HepG2 (cell line): ENCODE measurements around the gene MKS1. TPM values are rescaled to one million over a fixed set of nuclear protein-coding genes. Genes with fewer than 3 reads are reported as not detected.

Experiments
- ATAC-seq: fragments of 200-7000 bp; cut with Tn5 transposase; 3 replicates; pipeline ENCODE4 v1.9.1; 2020; ENCODE audit warnings: mild to moderate bottlenecking, moderate library complexity
- BruUV-seq: library from RNA; stranded (reverse); fragments of 400-500 nt; replicated peaks from 2 replicates; lab custom pipeline; 2021; lab: Mats Ljungman, UMichigan
- CTCF ChIA-PET: fragments of 300-600 bp; formaldehyde crosslinking; extraction: SDS; loops from one replicate; lab custom pipeline; 2021; ENCODE audit warnings: low total read pairs, inconsistent platforms, low intra/inter-chr PET ratio; lab: Yijun Ruan, JAX
- POLR2A ChIA-PET: fragments of 350-600 bp; sonication (Branson Sonifier 250); formaldehyde crosslinking; loops from one replicate; lab custom pipeline; 2020; ENCODE audit warnings: antibody characterized with exemption, inconsistent platforms; lab: Yijun Ruan, JAX
- DNase-seq: peaks from one replicate; pipeline ENCODE4 v3.0.0-alpha.2; 2015; ENCODE audit warnings: low spot score
- FAIRE-seq: peaks from 3 replicates; lab custom pipeline; 2011; peaks lifted over from hg19 to GRCh38; lab: Jason Lieb, UNC
- H2AFZ ChIP-seq: one replicate; pipeline ENCODE4 v1.6.1; 2011; ENCODE audit warnings: low read length, inconsistent platforms
- H3K27ac ChIP-seq: fragments of 300-600 bp; 3 replicates; pipeline ENCODE4 v1.8.0; 2011; ENCODE audit warnings: mixed run types, mild to moderate bottlenecking, mixed read lengths, low read length, inconsistent platforms; ENCODE audit not compliant: insufficient read depth; ENCODE audit errors: extremely low read length
- H3K27me3 ChIP-seq, 2 experiments: fragments of 200-600 bp in 1 of 2; 2 replicates in 1 of 2; 3 replicates in 1 of 2; pipeline versions ENCODE4 v1.6.0 to v1.8.0; 2011; ENCODE audit warnings: low read length in 2 of 2, mild to moderate bottlenecking in 2 of 2, moderate library complexity in 2 of 2, inconsistent platforms in 1 of 2; ENCODE audit not compliant: insufficient read depth in 2 of 2, control insufficient read depth in 1 of 2
- H3K36me3 ChIP-seq, 2 experiments: fragments of 200-600 bp in 1 of 2; replicated peaks in 1 of 2; 2 replicates in 1 of 2; 3 replicates in 1 of 2; pipeline versions ENCODE4 v1.5.1 to v1.8.0; 2011; ENCODE audit warnings: low read length in 2 of 2, inconsistent platforms in 1 of 2; ENCODE audit not compliant: insufficient read depth in 2 of 2, control insufficient read depth in 1 of 2
- H3K4me1 ChIP-seq: 2 replicates; pipeline ENCODE4 v1.5.1; 2012; ENCODE audit warnings: low read length, inconsistent platforms; ENCODE audit not compliant: insufficient read depth
- H3K4me2 ChIP-seq: 2 replicates; pipeline ENCODE4 v1.6.0; 2011; ENCODE audit warnings: low read depth, low read length, inconsistent platforms
- H3K4me3 ChIP-seq, 3 experiments: fragments of 200-600 bp in 1 of 3; sonication (generic), shearing (Covaris generic) in 1 of 3; replicated peaks in 1 of 3; 2 replicates each; pipeline ENCODE4 v1.5.1; 2011 to 2016; ENCODE audit warnings: low read length in 3 of 3, inconsistent platforms in 2 of 3, low read depth in 2 of 3, mild to moderate bottlenecking in 2 of 3, control low read depth in 1 of 3, mixed read lengths in 1 of 3; ENCODE audit not compliant: insufficient read depth in 1 of 3
- H3K79me2 ChIP-seq: one replicate; pipeline ENCODE4 v1.6.1; 2011; ENCODE audit warnings: low read length, inconsistent platforms; ENCODE audit not compliant: insufficient read depth
- H3K9ac ChIP-seq: 2 replicates; pipeline ENCODE4 v1.6.0; 2011; ENCODE audit warnings: mild to moderate bottlenecking, low read depth, low read length, inconsistent platforms; ENCODE audit not compliant: insufficient read depth
- H3K9me3 ChIP-seq: 2 replicates; pipeline ENCODE4 v1.5.1; 2012; ENCODE audit warnings: mild to moderate bottlenecking, low read length
- H4K20me1 ChIP-seq: 2 replicates; pipeline ENCODE4 v1.6.0; 2011; ENCODE audit warnings: inconsistent platforms, mild to moderate bottlenecking, low read length, moderate library complexity; ENCODE audit not compliant: insufficient read depth
- CC2D1A ChIP-seq: sonication (generic); formaldehyde crosslinking; IDR thresholded peaks from 2 replicates; pipeline ENCODE4 v1.8.1; 2023; ENCODE audit warnings: mild to moderate bottlenecking, missing genetic modification reagents
- CENPBD1 ChIP-seq: sonication (generic); formaldehyde crosslinking; IDR thresholded peaks from 2 replicates; pipeline ENCODE4 v1.8.0; 2022; ENCODE audit warnings: missing genetic modification reagents, low read depth, mild to moderate bottlenecking, borderline replicate concordance
- DPF2 ChIP-seq: sonication (generic); formaldehyde crosslinking; IDR thresholded peaks from 2 replicates; pipeline ENCODE4 v1.4.0; 2020; ENCODE audit warnings: mild to moderate bottlenecking, low read depth, missing genetic modification reagents, borderline replicate concordance
- E2F2 ChIP-seq: sonication (generic); formaldehyde crosslinking; IDR thresholded peaks from 2 replicates; pipeline ENCODE4 v1.4.0; 2020; ENCODE audit warnings: missing genetic modification reagents, borderline replicate concordance
- ETV5 ChIP-seq: IDR thresholded peaks from 2 replicates; pipeline ENCODE4 v1.6.1; 2018; ENCODE audit warnings: missing biosample characterization, missing genetic modification reagents, inconsistent platforms, borderline replicate concordance
- KLF13 ChIP-seq: sonication (generic); formaldehyde crosslinking; IDR thresholded peaks from 2 replicates; pipeline ENCODE4 v1.4.0; 2020; ENCODE audit warnings: mild to moderate bottlenecking, missing genetic modification reagents
- NFE2 ChIP-seq: sonication (generic); formaldehyde crosslinking; IDR thresholded peaks from 2 replicates; pipeline ENCODE4 v1.4.0; 2020; ENCODE audit warnings: missing genetic modification reagents
- NR2F6 ChIP-seq, 2 experiments: IDR thresholded peaks; 2 replicates each; pipeline ENCODE4 v1.6.1; 2016; ENCODE audit warnings: antibody characterized with exemption in 1 of 2, mild to moderate bottlenecking in 1 of 2
- PTBP1 ChIP-seq: fragments of 200-400 bp; formaldehyde crosslinking; IDR thresholded peaks from 2 replicates; pipeline ENCODE4 v1.6.1; 2018; ENCODE audit warnings: low read length, low read depth; ENCODE audit not compliant: poor library complexity, severe bottlenecking
- SMARCC2 ChIP-seq: fragments of 450-650 bp; IDR thresholded peaks from 2 replicates; pipeline ENCODE4 v1.6.1; 2017; ENCODE audit warnings: antibody characterized with exemption, mild to moderate bottlenecking
- STAT5B ChIP-seq: sonication (generic); formaldehyde crosslinking; IDR thresholded peaks from 2 replicates; pipeline ENCODE4 v1.4.0; 2020; ENCODE audit warnings: missing genetic modification reagents
- ZNF343 ChIP-seq: sonication (generic); formaldehyde crosslinking; IDR thresholded peaks from 2 replicates; pipeline ENCODE4 v1.4.0; 2020; ENCODE audit warnings: mild to moderate bottlenecking, missing genetic modification reagents
- ZNF607 ChIP-seq: sonication (generic); formaldehyde crosslinking; IDR thresholded peaks from 2 replicates; pipeline ENCODE4 v1.5.1; 2020; ENCODE audit warnings: missing genetic modification reagents, mild to moderate bottlenecking, borderline replicate concordance
- ZNF629 ChIP-seq: sonication (generic); formaldehyde crosslinking; conservative IDR thresholded peaks from 2 replicates; pipeline ENCODE4 v1.5.0; 2020; ENCODE audit warnings: missing genetic modification reagents
- ZNF7 ChIP-seq: IDR thresholded peaks from 2 replicates; pipeline ENCODE4 v1.6.1; 2016; ENCODE audit warnings: missing biosample characterization, missing genetic modification reagents
- ZNF724P ChIP-seq: sonication (generic); formaldehyde crosslinking; IDR thresholded peaks from 2 replicates; pipeline ENCODE4 v1.8.0; 2022; ENCODE audit warnings: missing genetic modification reagents, borderline replicate concordance
- ZNF773 ChIP-seq: sonication (generic); formaldehyde crosslinking; IDR thresholded peaks from 2 replicates; pipeline ENCODE4 v1.4.0; 2020; ENCODE audit warnings: missing genetic modification reagents, borderline replicate concordance
- WGBS: methylation state at CpG from one replicate; pipeline ENCODE4 v1.1.6; 2017; ENCODE audit warnings: low lambda C conversion rate; 5-methylcytosine and 5-hydroxymethylcytosine counted together
- in situ Hi-C: cut with HindIII; loops from 2 replicates; pipeline ENCODE4 v1.10.0; 2017; ENCODE audit warnings: low pct_unique_long_range_greater_than_20kb; ENCODE audit not compliant: extremely low pct_ligation_motif_present
- intact Hi-C: fragments of 100-400 bp; cut with micrococcal nuclease; formaldehyde crosslinking; loops from one replicate; pipeline ENCODE4 v1.10.0; 2022; ENCODE audit not compliant: unreplicated experiment
- polyA plus RNA-seq, 8 experiments: library from polyadenylated mRNA; depleted of rRNA in 3 of 8; stranded (reverse) in 7 of 8; unstranded in 1 of 8; fragments of >200 nt; fragmentation: Illumina TruSeq in 4 of 8; extraction: Trizol in 4 of 8; gene quantifications; 2 replicates each; pipeline versions ENCODE4 v1.2.1 to v1.2.3, GENCODE V29; 2011 to 2016; ENCODE audit warnings: low read depth in 4 of 8, missing spikeins in 1 of 8, mixed read lengths in 1 of 8; ENCODE audit not compliant: insufficient read depth in 1 of 8
- total RNA-seq, 5 experiments: library from RNA; depleted of rRNA; stranded (reverse); fragments of >200 nt; fragmentation: Illumina TruSeq; extraction: Trizol; gene quantifications; 2 replicates each; pipeline ENCODE4 v1.2.3, GENCODE V29; 2016; ENCODE audit warnings: low read depth in 1 of 5
- TF ChIP-seq, protein P1 (sequence below): sonication (generic); formaldehyde crosslinking; conservative IDR thresholded peaks from 2 replicates; pipeline ENCODE4 v1.8.0; 2022; ENCODE audit warnings: low read depth, missing genetic modification reagents
- TF ChIP-seq, protein P2 (sequence below): sonication (generic); formaldehyde crosslinking; IDR thresholded peaks from 2 replicates; pipeline ENCODE4 v1.5.1; 2020; ENCODE audit warnings: mild to moderate bottlenecking, missing genetic modification reagents, moderate library complexity

MKS1 gene
- total and polyA plus RNA-seq, 2 of the 13 experiments (the other 11 are each of a cell fraction or from before 2014, with no cell fraction given) = 16.1 to 26.3 TPM

- no peak for TF ChIP-seq CENPBD1 (CRISPR knock-in tag)
- no peak for TF ChIP-seq ZNF724P
- no peak for TF ChIP-seq ZNF629 (CRISPR knock-in tag)
- TF ChIP-seq, protein P1, sequence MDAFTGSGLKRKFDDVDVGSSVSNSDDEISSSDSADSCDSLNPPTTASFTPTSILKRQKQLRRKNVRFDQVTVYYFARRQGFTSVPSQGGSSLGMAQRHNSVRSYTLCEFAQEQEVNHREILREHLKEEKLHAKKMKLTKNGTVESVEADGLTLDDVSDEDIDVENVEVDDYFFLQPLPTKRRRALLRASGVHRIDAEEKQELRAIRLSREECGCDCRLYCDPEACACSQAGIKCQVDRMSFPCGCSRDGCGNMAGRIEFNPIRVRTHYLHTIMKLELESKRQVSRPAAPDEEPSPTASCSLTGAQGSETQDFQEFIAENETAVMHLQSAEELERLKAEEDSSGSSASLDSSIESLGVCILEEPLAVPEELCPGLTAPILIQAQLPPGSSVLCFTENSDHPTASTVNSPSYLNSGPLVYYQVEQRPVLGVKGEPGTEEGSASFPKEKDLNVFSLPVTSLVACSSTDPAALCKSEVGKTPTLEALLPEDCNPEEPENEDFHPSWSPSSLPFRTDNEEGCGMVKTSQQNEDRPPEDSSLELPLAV (CRISPR knock-in tag) = no peak
- TF ChIP-seq NR2F6 (IDR thresholded peaks at IDR 0.05) = no peak
- TF ChIP-seq NR2F6 (CRISPR knock-in tag; IDR thresholded peaks at IDR 0.05) = no peak
- TF ChIP-seq KLF13 (CRISPR knock-in tag) = no peak
These were observed 29.9 kb upstream of the MKS1 start (continued) for GRCh38 chr17:58248955-58249269.

- FAIRE-seq = no peak
- no peak for DNase-seq
- POLR2A ChIA-PET = no interaction called here
- Histone ChIP-seq H3K36me3 (no peaks in the 10 kb centered on the region), H3K9me3 (no peaks in the 10 kb centered on the region), H4K20me1 (no peaks in the 10 kb centered on the region), H3K27me3 (peaks cover 19 to 88% of the 10 kb centered on the region in 2 experiments), H3K79me2 (no peaks in the 10 kb centered on the region), H3K9ac (no peak overlapping the region), H3K4me3 (no peak overlapping the region), H3K27ac (no peak overlapping the region), H3K4me1 (peaks cover 65% of the 10 kb centered on the region), H3K4me2 (no peak overlapping the region; the same call in 1 of the 2 replicates), H2AFZ (no peak overlapping the region)
- CTCF ChIA-PET = no interaction called here
- in situ Hi-C loops (no loop called here), intact Hi-C loops (no loop called here)
- no TSS peak for BruUV-seq
- 39% methylated on average over 10 of the region's 10 CpGs for WGBS
- no peak for ATAC-seq
- TF ChIP-seq NFE2 (CRISPR knock-in tag) (no peak), ETV5 (CRISPR knock-in tag) (peak; percentile 11; the same call in 1 of the 2 replicates), ZNF343 (0 out of 2 replicates have a peak, but pooled peaks have one; percentile 38), CC2D1A (no peak), SMARCC2 (no peak), E2F2 (no peak), ZNF7 (peak; percentile 69; the same call in 1 of the 2 replicates), ZNF607 (CRISPR knock-in tag) (no peak), ZNF773 (CRISPR knock-in tag) (no peak), STAT5B (CRISPR knock-in tag) (no peak), DPF2 (no peak), PTBP1 (no peak)
- TF ChIP-seq, protein P2, sequence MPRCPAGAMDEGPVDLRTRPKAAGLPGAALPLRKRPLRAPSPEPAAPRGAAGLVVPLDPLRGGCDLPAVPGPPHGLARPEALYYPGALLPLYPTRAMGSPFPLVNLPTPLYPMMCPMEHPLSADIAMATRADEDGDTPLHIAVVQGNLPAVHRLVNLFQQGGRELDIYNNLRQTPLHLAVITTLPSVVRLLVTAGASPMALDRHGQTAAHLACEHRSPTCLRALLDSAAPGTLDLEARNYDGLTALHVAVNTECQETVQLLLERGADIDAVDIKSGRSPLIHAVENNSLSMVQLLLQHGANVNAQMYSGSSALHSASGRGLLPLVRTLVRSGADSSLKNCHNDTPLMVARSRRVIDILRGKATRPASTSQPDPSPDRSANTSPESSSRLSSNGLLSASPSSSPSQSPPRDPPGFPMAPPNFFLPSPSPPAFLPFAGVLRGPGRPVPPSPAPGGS (CRISPR knock-in tag) = no peak
These were observed 28.7 kb upstream of the MKS1 start for GRCh38 chr17:58247511-58248363.
